Glomerular endothelial cell (primary cell): ENCODE measurements around the gene S100A12. TPM values are rescaled to one million over a fixed set of nuclear protein-coding genes. Genes with fewer than 3 reads are reported as not detected.
"Not testable (repeated sequence)": the region's sequence is repeated elsewhere in the genome, so short reads cannot be mapped to it uniquely, and the experiment has no call there.

ENCODE experiments used
- DNase-seq: peaks from one replicate; pipeline ENCODE4 v3.0.0-alpha.2; 2011; ENCODE audit warnings: low read depth, low spot score; ENCODE audit errors: extremely low read depth
- total RNA-seq: library from RNA; depleted of rRNA; stranded (reverse); fragments of >200 nt; gene quantifications from 2 replicates; pipeline ENCODE4 v1.2.3, GENCODE V29; 2015

S100A12 gene
- total RNA-seq, 1 donor from 2014 or later, result not detected

GRCh38 chr1:153354515-153355193, 20.8 kb downstream of the S100A12 start:
- DNase-seq, result no peak

GRCh38 chr1:153353226-153353947, 22.0 kb downstream of the S100A12 start:
- no peak for DNase-seq

GRCh38 chr1:153352523-153352922, 22.9 kb downstream of the S100A12 start:
- DNase-seq, result peak; percentile 27

GRCh38 chr1:153350321-153350957, 25.0 kb downstream of the S100A12 start:
- no peak for DNase-seq

GRCh38 chr1:153349363-153350320, 25.8 kb downstream of the S100A12 start:
- DNase-seq, result no peak

- no peak for DNase-seq
These were observed 26.7 kb downstream of the S100A12 start, which contains the start of gene PGLYRP4 for GRCh38 chr1:153348511-153349362. Gene PGLYRP4, minus strand, starts transcription at chr1:153348841. Its CDS starts 909 bp downstream, at chr1:153347932.

- DNase-seq, result no peak
These were observed 27.6 kb downstream of the S100A12 start for GRCh38 chr1:153347856-153348255.

GRCh38 chr1:153347049-153347448, 28.4 kb downstream of the S100A12 start:
- not testable (repeated sequence) for DNase-seq

- no peak for DNase-seq
These were observed 29.2 kb downstream of the S100A12 start for GRCh38 chr1:153346077-153346723.

GRCh38 chr1:153345187-153346076, 30.0 kb downstream of the S100A12 start:
- no peak for DNase-seq

GRCh38 chr1:153344718-153345025, 30.7 kb downstream of the S100A12 start:
- no peak for DNase-seq

GRCh38 chr1:153343811-153344717, 31.4 kb downstream of the S100A12 start:
- DNase-seq, result no peak

- DNase-seq, result no peak
These were observed 32.3 kb downstream of the S100A12 start for GRCh38 chr1:153343040-153343681.

- no peak for DNase-seq
These were observed 33.2 kb downstream of the S100A12 start for GRCh38 chr1:153342178-153342577.

- no peak for DNase-seq
These were observed 33.9 kb downstream of the S100A12 start for GRCh38 chr1:153341431-153341934.

- DNase-seq, result no peak
These were observed 35.1 kb downstream of the S100A12 start for GRCh38 chr1:153340356-153340755.

- no peak for DNase-seq
These were observed 35.6 kb downstream of the S100A12 start for GRCh38 chr1:153339802-153340201.
